ENCODE data around the gene SORCS3.

DNA sequence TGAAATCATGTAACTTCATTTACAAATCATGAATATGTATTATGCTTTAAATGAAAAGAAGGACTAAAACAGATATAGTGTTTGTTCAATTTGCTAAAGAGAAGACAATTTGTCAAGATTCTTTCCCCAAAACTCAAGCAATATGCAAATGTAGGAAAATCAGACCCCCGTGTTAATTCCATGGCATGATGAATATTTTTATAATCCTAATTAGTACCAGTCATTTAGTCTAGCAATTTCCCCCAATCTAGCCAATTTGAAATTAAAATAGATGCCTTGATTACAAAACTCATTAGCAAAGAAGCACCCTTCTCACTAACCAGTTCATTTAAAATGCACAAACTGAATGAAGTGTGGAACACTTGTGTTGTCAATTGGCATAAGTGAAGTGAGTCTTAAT, 347.6 kb downstream of the SORCS3 start:
- TF ChIP-seq CTCF (IDR thresholded peaks at IDR 0.05; ENCODE audit: low read depth, low read length), result no peak
- no peak for TF ChIP-seq POLR2A (IDR thresholded peaks at IDR 0.05; ENCODE audit: extremely low read depth, insufficient read length)
- no peak for TF ChIP-seq MYC (IDR thresholded peaks at IDR 0.05; ENCODE audit: low read depth, low read length)
